Neural crest cell (in vitro differentiated cells): ENCODE measurements around the gene KCNA5. TPM values are rescaled to one million over a fixed set of nuclear protein-coding genes. Genes with fewer than 3 reads are reported as not detected.

ENCODE experiments used
- DNase-seq: peaks from one replicate; pipeline ENCODE4 v3.0.0; 2021; ENCODE audit warnings: low read depth, mixed read lengths, low spot score
- H3K27ac Mint-ChIP-seq: one replicate; pipeline ENCODE4 v1.8.0; 2021; ENCODE audit warnings: mild to moderate bottlenecking, mixed read lengths; ENCODE audit not compliant: unreplicated experiment
- H3K27me3 Mint-ChIP-seq: 2 replicates; pipeline ENCODE4 v1.8.0; 2021; ENCODE audit warnings: low read depth, mild to moderate bottlenecking, mixed read lengths
- H3K36me3 Mint-ChIP-seq: 2 replicates; pipeline ENCODE4 v1.8.0; 2021; ENCODE audit warnings: low read depth, mild to moderate bottlenecking, mixed read lengths
- H3K4me1 Mint-ChIP-seq: 2 replicates; pipeline ENCODE4 v1.8.0; 2021; ENCODE audit warnings: mixed read lengths
- H3K4me3 Mint-ChIP-seq: one replicate; pipeline ENCODE4 v1.8.0; 2021; ENCODE audit warnings: mild to moderate bottlenecking, mixed read lengths
- H3K9me3 Mint-ChIP-seq: 2 replicates; pipeline ENCODE4 v1.8.0; 2021; ENCODE audit warnings: mixed read lengths
- long read RNA-seq: library from polyadenylated mRNA; unstranded; transcript quantifications from one replicate; pipeline ENCODE4 v2.0.0, GENCODE V29; 2020
- total RNA-seq: library from RNA; stranded (reverse); gene quantifications from 2 replicates; pipeline ENCODE4 v1.2.1, GENCODE V29; 2021
- TF ChIP-seq, protein P1 (sequence below): fragments of 200-600 bp; sonication (generic); conservative IDR thresholded peaks from 2 replicates; pipeline ENCODE4 v1.5.0; 2021; ENCODE audit warnings: antibody characterized with exemption, mild to moderate bottlenecking

The KCNA5 gene
- not detected in 2 replicates for total RNA-seq
- long read RNA-seq = 0 reads

DNA sequence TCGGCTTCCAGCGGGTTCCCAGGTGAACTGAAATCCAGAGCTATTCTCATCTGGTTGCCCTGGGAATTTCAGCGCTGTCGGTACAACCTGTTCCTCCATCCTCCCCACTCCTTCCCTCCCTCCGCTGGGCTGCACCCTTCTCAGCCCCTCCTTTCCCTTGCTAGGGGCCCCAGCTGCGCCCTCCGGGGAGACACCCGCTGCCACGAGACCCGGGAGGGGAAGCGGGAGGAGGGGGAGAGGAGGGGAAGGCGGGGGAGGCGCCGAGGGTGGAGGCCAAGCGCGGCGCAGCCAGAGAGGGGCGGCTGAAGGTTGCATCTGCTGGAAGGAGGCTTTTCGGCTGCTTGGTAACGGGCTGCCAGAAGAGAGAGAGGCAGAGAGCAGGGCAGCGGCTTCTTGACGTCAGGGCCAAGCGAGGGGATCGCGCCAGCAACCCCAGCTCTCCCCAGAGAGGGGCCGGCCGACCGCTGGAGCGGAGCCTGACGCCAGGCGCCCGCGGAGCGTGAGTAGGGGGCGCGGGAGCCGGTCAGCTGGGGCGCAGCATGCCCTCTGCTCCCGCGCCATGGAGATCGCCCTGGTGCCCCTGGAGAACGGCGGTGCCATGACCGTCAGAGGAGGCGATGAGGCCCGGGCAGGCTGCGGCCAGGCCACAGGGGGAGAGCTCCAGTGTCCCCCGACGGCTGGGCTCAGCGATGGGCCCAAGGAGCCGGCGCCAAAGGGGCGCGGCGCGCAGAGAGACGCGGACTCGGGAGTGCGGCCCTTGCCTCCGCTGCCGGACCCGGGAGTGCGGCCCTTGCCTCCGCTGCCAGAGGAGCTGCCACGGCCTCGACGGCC, at the start of gene KCNA5:
Gene KCNA5, plus strand, starts transcription at position 291 of the 831 bp plus-strand sequence. Its CDS starts 269 bp downstream, at position 560.
- Mint-ChIP-seq H3K4me3 (no peak within 1 kb of the TSS), H3K36me3 (no peaks in the 10 kb centered on the region), H3K27ac (no peak within 1 kb of the TSS), H3K9me3 (no peaks in the 10 kb centered on the region), H3K27me3 (peaks cover 91% of the 10 kb centered on the region), H3K4me1 (peaks cover 10% of the 10 kb centered on the region)
- DNase-seq = peak; percentile 28
- TF ChIP-seq, protein P1, sequence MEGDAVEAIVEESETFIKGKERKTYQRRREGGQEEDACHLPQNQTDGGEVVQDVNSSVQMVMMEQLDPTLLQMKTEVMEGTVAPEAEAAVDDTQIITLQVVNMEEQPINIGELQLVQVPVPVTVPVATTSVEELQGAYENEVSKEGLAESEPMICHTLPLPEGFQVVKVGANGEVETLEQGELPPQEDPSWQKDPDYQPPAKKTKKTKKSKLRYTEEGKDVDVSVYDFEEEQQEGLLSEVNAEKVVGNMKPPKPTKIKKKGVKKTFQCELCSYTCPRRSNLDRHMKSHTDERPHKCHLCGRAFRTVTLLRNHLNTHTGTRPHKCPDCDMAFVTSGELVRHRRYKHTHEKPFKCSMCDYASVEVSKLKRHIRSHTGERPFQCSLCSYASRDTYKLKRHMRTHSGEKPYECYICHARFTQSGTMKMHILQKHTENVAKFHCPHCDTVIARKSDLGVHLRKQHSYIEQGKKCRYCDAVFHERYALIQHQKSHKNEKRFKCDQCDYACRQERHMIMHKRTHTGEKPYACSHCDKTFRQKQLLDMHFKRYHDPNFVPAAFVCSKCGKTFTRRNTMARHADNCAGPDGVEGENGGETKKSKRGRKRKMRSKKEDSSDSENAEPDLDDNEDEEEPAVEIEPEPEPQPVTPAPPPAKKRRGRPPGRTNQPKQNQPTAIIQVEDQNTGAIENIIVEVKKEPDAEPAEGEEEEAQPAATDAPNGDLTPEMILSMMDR = no peak

DNA sequence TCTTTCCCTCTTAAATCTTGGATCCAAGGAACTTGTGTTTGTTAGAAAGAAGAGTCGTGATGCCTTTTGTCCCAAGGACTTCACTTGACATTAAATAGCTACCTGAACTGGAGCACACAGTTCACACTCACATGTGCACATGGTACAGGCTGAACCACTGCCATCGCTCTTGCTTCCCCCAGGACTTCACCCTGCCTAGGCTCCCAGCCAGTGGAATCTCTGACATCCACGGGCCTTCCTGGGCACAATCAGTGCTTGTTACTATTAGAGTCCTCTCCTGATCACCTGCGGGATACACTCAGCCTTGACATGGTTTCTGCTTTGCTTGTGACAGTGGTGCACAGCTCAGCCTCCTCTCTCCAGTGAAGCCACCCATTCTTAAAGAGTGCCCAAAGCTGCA, 49.1 kb upstream of the KCNA5 start:
- DNase-seq = no peak
- Mint-ChIP-seq H3K27ac (no peak overlapping the region), H3K4me1 (no peaks in the 10 kb centered on the region), H3K27me3 (peaks cover 80% of the 10 kb centered on the region), H3K9me3 (no peaks in the 10 kb centered on the region), H3K36me3 (no peaks in the 10 kb centered on the region), H3K4me3 (no peak overlapping the region)
- TF ChIP-seq, protein P1 = no peak

DNA sequence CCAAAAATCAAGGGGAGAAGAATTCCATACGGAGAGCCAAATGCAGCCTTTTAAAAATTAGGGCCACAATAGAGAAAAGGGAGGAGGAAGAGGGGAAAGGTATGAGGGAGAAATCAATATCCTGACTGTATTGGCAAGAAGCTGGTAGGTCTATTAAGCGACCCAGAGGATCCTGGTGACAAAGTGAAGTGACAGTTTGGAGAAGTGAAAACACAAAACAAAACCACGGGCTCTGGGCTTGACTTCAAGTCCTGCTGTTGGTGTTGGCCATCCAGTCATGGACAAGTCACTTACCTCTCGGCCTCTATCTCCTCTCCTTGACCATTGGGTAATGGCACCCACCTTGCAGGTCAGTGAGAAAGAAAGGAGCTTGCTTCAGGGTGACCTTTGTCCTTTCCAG, 47.0 kb upstream of the KCNA5 start:
- Mint-ChIP-seq H3K36me3 (no peaks in the 10 kb centered on the region), H3K4me3 (no peak overlapping the region), H3K27ac (no peak overlapping the region), H3K9me3 (no peaks in the 10 kb centered on the region), H3K27me3 (peaks cover 66% of the 10 kb centered on the region), H3K4me1 (no peaks in the 10 kb centered on the region)
- TF ChIP-seq, protein P1 = no peak
- DNase-seq = no peak

DNA sequence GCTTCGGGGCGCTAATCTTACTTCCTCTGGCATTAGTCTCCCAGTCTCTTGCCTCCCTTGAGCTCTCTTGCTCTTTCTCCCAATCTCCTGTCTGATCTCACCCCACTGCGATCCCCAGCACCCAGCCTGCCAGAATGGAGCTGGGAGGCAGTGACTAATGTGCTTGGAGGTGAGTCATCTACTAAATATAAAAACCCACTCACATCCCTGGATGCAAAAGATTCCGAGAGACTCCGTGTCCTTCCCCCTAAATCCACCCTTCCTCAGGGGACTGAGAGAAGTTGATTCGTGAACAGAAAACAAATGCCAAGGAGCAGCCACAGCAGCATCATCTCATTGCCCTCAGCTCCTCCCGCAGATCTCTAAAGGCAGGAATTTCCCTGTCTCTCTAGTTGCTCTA, 45.7 kb upstream of the KCNA5 start:
- H3K9me3 Mint-ChIP-seq = no peaks in the 10 kb centered on the region
- H3K36me3 Mint-ChIP-seq = no peaks in the 10 kb centered on the region
- no peak overlapping the region for H3K27ac Mint-ChIP-seq
- no peak overlapping the region for H3K4me3 Mint-ChIP-seq
- no peaks in the 10 kb centered on the region for H3K4me1 Mint-ChIP-seq
- TF ChIP-seq, protein P1 = no peak
- no peak for DNase-seq
- peaks cover 61% of the 10 kb centered on the region for H3K27me3 Mint-ChIP-seq

DNA sequence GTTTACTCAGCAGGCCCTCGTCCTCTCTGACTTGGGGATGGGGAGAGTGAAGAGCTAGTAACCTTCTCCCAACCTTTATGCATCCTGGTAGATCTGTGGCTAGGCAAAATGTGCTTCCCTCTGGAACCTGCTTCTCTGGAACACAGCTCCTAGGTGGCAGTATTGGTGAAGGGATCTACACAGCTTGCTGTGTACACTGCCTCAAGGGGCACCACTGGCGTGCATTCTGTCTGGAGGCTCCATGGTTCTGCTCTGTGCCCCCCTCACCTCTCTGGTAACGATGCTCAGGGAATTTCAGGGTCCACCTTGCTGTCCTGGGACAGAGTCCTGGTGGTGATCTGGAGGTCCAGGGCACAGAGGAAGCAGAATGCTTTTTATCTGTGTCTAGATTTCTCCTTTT, 43.5 kb upstream of the KCNA5 start:
- Mint-ChIP-seq H3K4me1 (no peaks in the 10 kb centered on the region), H3K36me3 (no peaks in the 10 kb centered on the region), H3K27ac (no peak overlapping the region), H3K9me3 (no peaks in the 10 kb centered on the region), H3K4me3 (no peak overlapping the region), H3K27me3 (peaks cover 55% of the 10 kb centered on the region)
- TF ChIP-seq, protein P1 = no peak
- DNase-seq = no peak
